AG04449 (cell line): Measurements from ENCODE around the gene ZNF526.
A peak's percentile ranks its signal among the peaks of the same experiment; 100 is the strongest.

ENCODE experiments used
- CTCF ChIA-PET: fragments of 350-600 bp; formaldehyde crosslinking; extraction: SDS; loops from one replicate; lab custom pipeline; 2021; ENCODE audit warnings: antibody characterized with exemption; lab: Yijun Ruan, JAX
- POLR2A ChIA-PET: fragments of 400-600, 350-600 bp; formaldehyde crosslinking; extraction: SDS; loops from one replicate; lab custom pipeline; 2020; ENCODE audit warnings: antibody characterized with exemption, inconsistent platforms; lab: Yijun Ruan, JAX
- DNase-seq: peaks from one replicate; pipeline ENCODE4 v3.0.0-alpha.2; 2010; ENCODE audit warnings: low read depth, low spot score
- H3K4me3 ChIP-seq: 2 replicates; pipeline ENCODE4 v1.5.1; 2011; ENCODE audit warnings: low read depth, mild to moderate bottlenecking, control low read depth, low read length
- CTCF ChIP-seq: IDR thresholded peaks from one replicate; pipeline ENCODE4 v1.5.1; 2011; ENCODE audit warnings: mild to moderate bottlenecking, moderate library complexity, low read length, control low read depth, inconsistent platforms; ENCODE audit not compliant: insufficient read depth; ENCODE audit errors: missing control alignments

The ZNF526 gene

DNA sequence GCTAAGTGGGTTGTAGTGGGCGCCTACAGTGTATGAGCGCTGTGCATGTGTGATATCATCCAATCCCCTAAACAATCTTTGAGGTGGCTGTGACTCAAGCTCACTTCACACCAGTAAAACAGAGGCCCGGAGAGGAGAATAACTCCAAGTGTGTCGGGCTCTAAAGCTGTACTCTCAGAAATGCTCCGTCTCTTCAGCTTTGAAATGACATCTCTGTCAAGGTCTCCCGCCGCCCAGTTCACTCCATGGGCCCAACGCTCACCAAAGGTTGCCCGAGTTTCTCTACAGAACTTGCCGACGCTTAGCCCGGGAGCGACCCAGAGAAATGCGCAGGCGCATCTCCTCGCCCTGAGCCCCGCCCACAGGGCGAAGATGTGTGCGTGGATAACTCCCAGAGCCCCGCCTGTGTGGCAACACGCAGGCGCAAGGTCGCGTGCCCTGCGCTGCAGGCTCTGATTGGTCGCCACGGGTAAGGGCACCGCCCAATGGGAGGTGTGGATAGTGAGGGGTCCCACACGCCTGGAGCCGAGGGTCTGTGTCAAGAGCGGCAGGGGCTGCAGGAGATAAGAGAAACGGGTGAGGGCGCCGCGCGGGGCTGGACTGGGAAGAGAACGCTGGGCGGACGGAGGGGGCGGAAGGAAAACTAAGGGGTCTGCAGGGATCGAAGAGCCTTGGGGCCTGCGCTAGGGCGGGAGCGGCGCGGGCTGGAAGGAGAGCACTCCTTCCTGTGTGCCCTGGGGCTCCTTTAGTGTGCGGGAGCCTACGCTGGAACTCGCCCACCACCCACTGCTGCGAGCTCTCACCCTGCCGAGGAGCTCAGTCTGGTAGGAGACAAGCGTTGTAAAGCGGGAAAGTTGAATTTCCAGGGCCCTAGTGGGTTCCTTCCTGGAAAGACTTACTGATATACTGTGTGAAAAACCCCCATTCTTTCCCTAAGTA, at the start of gene ZNF526:
Gene ZNF526 (plus strand): TSS at position 501 of the 939 bp plus-strand sequence. CDS start 4,092 bp downstream, outside the sequence.
- H3K4me3 ChIP-seq, result peak within 1 kb of the TSS; percentile 84
- peak; percentile 80 for DNase-seq
- no peak for TF ChIP-seq CTCF
- CTCF ChIA-PET, result interaction anchor here (0.5 to 8.8 kb wide), 10 partner anchors 8 to 138 kb away, joined by 3 to 78 read pairs (median 5); partner anchors contain the start of gene POU2F2
- POLR2A ChIA-PET, result interaction anchor here (0.7 to 1.7 kb wide), 3 partner anchors 8 to 12 kb away, joined by 3 to 8 read pairs (median 4); no protein-coding TSS in a partner anchor

- CTCF ChIA-PET, result no interaction called here
- POLR2A ChIA-PET, result no interaction called here
Observed at GRCh38 chr19:42170715-42171114, 49.4 kb upstream of the ZNF526 start.

DNA sequence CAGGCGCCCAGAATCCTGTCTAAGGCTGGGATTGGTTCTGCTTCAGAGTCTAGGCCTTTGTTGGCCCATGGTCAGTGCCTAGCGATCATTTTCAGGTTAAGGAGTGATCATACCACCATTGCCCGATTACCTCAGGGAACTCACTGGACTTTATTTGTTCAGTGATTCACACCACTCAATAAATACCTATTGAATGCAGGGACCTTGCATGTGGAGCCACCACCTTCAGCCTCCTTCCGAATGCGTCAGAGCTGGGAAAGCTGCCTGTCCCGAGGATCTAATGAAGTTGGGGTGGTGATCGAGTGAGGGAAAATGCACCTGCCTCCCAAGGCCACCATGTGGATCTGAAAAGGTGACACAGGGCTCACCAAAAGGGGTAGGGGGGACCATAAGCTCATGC, 47.9 kb upstream of the ZNF526 start:
- DNase-seq, result no peak
- H3K4me3 ChIP-seq, result no peak overlapping the region
- TF ChIP-seq CTCF, result no peak
- CTCF ChIA-PET, result interaction anchor here (0.6 to 1.5 kb wide), 2 partner anchors 40 to 70 kb away, joined by 3 to 5 read pairs; partner anchors contain the start of gene POU2F2
- POLR2A ChIA-PET, result no interaction called here

More at GRCh38 chr19:42170715-42171114, 49.4 kb upstream of the ZNF526 start:
- no peak for TF ChIP-seq CTCF
- DNase-seq, result no peak
- H3K4me3 ChIP-seq, result no peak overlapping the region

DNA sequence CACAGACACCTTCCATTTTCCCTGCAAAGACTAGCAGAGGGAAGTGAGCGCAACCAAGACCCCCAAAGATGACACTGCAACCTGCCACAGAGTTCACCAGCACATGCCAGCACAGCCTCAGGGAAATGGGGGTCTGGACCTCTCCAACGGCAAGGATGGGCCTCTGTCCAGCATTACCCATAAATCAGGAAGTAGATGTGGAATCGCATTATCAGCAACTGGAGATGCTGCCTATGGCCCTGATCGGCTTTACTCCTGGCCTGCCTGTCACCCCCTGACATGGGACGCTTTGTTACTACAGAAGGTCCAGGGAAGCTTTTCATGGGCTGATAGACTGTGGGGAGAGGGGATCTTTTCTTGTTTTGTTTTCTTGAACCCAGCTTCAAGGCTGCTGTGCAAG, 46.4 kb upstream of the ZNF526 start:
- CTCF ChIA-PET, result no interaction called here
- POLR2A ChIA-PET, result no interaction called here

GRCh38 chr19:42174188-42174587, 45.9 kb upstream of the ZNF526 start:
- DNase-seq, result no peak
- CTCF ChIA-PET, result interaction anchor here (0.9 to 3.3 kb wide), 4 partner anchors 9 to 16 kb away, joined by 4 to 21 read pairs (median 14); no protein-coding TSS in a partner anchor
- H3K4me3 ChIP-seq, result no peak overlapping the region
- POLR2A ChIA-PET, result no interaction called here
- no peak for TF ChIP-seq CTCF

More for the DNA sequence above, 46.4 kb upstream of the ZNF526 start:
- H3K4me3 ChIP-seq, result no peak overlapping the region
- DNase-seq, result no peak
- no peak for TF ChIP-seq CTCF
